OCI-LY3 (cell line): ENCODE results near the gene UNC5B.

Experiments used
- EZH2phosphoT487 ChIP-seq: fragments of 200-600 bp; shearing (Covaris generic); IDR thresholded peaks from 2 replicates; pipeline ENCODE4 v1.6.1; 2018; ENCODE audit warnings: antibody characterized with exemption, mixed run types, low read depth
- TF ChIP-seq, protein P1 (sequence below): fragments of 200-600, 300-600 bp; sonication (generic); IDR thresholded peaks from 2 replicates; pipeline ENCODE4 v1.5.1; 2014; ENCODE audit warnings: antibody characterized with exemption, low read length, low read depth

DNA sequence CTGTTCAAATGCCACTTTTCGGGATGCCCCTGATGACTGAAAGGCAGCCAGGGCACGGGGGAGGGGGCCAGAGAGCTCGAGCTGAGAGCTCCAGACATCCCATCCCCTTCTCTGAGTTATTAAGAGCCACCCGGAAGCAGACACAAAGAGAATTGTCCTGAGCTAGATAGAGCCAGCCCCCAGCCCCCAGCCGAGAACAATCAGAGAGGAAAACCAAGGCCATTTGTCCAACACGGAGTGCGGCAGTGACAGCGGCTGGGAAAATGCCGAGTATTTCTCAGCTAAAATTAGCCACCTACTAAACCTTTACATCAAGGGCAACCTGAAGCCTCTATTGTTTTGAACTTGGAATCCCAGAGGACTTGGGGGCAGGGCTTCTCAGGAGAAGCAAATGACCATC is 51.0 kb downstream of the UNC5B start:
- TF ChIP-seq, protein P1, sequence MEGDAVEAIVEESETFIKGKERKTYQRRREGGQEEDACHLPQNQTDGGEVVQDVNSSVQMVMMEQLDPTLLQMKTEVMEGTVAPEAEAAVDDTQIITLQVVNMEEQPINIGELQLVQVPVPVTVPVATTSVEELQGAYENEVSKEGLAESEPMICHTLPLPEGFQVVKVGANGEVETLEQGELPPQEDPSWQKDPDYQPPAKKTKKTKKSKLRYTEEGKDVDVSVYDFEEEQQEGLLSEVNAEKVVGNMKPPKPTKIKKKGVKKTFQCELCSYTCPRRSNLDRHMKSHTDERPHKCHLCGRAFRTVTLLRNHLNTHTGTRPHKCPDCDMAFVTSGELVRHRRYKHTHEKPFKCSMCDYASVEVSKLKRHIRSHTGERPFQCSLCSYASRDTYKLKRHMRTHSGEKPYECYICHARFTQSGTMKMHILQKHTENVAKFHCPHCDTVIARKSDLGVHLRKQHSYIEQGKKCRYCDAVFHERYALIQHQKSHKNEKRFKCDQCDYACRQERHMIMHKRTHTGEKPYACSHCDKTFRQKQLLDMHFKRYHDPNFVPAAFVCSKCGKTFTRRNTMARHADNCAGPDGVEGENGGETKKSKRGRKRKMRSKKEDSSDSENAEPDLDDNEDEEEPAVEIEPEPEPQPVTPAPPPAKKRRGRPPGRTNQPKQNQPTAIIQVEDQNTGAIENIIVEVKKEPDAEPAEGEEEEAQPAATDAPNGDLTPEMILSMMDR, result no peak
- no peak for TF ChIP-seq EZH2phosphoT487
